CD1c-positive myeloid dendritic cell (primary cell): ENCODE measurements around the gene FAM83D.
"Not testable (repeated sequence)": the region's sequence is repeated elsewhere in the genome, so short reads cannot be mapped to it uniquely, and the experiment has no call there.

ENCODE experiments used
- DNase-seq: peaks from one replicate; pipeline ENCODE4 v3.0.0-alpha.2; 2016; ENCODE audit errors: extremely low spot score

Gene FAM83D

DNA sequence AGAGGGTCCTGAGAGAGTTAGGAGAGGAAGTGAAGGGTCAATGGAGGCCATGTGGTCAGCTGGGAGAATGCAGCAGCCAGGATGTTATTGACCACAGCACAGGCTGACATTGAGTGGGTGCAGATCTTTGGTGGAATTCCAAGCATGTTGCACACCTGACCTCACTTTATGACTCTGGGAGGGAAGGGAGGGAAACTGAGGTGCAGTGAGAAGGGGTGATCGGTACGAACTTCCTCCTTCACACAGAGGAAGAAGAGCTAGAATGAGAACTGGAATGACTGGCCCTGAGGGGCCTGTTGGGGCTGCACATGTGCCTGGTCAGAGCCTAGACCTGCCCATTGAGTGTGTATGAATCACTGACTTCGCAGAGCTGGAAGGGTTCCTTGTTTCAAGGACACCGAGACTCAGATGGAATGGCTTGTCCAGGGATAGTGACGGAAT lies 9.8 kb downstream of the FAM83D start:
- DNase-seq, result no peak

- DNase-seq, result no peak
Observed at GRCh38 chr20:38937000-38937399, 10.8 kb downstream of the FAM83D start.

- no peak for DNase-seq
Observed at GRCh38 chr20:38937978-38938473, 11.8 kb downstream of the FAM83D start.

DNA sequence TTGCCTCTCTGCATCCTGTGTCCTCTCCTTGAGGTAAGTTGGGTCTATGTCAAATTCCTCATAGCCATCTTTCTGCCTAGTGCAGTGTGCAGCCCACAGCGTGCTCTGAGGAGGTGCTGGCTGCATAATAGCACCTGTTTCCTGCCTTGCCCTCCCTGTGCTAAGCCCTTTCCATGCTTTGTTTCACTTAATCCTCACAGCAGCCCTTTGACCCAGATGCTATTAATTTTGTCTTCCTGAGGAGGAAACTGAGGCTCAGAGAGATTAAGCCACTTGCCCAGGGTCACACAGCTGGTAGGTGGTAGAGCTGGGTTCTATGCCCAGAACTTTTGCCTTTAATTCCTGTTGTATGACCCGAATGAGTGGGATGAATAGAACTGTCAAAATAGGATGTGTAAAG lies 13.5 kb downstream of the FAM83D start:
- no peak for DNase-seq

GRCh38 chr20:38940644-38941043 lies 14.4 kb downstream of the FAM83D start:
- DNase-seq, result no peak

- DNase-seq, result no peak
Observed at GRCh38 chr20:38941726-38942389, 15.6 kb downstream of the FAM83D start.

DNA sequence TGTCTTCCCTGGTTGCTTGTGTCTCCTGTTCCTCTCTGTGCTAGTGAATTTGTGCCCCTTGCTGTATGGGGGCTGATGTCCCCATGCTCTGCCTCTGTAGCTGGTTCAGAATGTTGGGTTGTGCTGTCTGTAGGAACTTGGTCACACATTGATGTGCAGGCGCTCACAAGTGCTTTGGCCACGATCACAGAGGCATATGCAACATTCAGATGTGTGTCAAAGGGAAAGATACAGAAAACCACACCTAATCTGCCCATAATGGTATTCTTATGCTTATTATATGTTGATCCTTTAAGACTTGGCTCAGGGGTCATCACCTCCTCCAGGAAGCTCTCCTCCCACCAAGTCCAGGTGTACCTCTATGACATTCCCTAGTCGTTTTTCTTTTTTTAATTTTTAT lies 18.8 kb downstream of the FAM83D start:
- DNase-seq, result no peak

GRCh38 chr20:38946836-38947235 lies 20.6 kb downstream of the FAM83D start:
- no peak for DNase-seq

GRCh38 chr20:38947931-38948362 lies 21.7 kb downstream of the FAM83D start:
- DNase-seq, result no peak

- DNase-seq, result no peak
Observed at GRCh38 chr20:38950254-38950653, 24.0 kb downstream of the FAM83D start.

GRCh38 chr20:38951611-38952010 lies 25.4 kb downstream of the FAM83D start:
- DNase-seq, result no peak

DNA sequence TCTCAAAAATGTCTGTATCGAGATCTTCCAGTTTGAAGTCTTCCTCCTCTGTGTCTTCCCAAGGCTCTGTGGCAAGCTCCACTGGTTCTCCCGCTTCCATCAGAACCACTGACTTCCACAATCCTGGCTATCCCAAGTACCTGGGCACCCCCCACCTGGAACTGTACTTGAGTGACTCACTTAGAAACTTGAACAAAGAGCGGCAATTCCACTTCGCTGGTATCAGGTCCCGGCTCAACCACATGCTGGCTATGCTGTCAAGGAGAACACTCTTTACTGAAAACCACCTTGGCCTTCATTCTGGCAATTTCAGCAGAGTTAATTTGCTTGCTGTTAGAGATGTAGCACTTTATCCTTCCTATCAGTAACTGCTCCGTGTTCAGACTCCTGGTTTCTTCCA lies 25.9 kb downstream of the FAM83D start:
- DNase-seq, result no peak

GRCh38 chr20:38953630-38954340 lies 27.6 kb downstream of the FAM83D start:
- no peak for DNase-seq

DNA sequence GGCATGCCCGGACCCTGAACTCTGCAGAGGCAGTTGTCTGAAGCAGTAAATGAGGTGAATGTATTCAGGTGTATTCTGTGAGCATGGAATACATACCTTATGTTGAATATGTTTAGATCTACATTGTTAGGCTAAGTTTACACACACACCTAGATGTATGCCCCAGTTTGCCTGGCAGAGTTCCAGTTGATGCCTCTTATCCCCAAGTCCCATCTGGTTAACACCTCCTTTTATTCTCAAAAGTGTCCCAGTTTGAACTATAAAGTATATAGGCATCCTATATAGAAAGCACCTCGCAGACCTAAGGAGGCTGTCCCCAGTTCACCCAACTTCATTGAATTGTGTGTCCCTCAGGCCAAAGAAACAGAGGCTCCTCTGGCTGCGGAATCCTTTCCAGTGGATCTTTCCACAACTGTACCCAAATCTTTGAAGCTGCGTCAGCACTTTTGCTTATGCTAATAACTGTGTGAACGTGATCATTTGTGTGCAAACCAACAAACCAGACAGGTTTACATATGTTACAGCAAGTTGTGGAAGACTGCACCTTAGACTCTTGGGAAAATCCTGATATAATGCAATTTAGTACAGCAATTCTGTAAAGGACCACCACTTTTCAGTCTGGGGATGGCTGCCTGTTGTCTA lies 31.1 kb downstream of the FAM83D start:
- DNase-seq, result no peak

DNA sequence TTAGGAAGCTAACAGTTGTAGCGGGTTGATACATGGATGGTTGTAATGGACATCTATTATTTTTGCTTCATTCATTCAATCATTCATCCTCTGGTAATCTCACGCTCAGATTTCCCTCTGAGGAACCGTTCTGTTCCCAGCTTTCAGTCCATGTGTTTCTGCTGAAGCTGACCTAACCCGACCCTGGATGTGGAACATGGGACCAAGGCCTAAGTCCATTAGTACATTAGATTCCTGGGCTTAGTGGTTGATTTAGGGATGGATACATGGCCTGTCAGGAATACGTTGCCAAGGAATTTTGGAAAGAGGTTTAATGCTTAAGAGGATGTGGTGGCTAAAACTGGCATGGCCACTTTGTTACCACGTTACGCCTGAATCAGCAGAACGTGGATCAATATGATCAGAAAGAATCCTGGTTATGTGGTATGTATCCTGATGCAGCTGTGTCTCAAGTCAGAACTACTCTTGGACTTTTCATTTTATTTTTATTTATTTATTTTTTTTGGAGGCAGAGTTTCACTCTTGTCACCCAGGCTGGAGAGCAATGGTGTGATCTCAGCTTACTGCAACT lies 31.8 kb downstream of the FAM83D start:
- DNase-seq, result no peak

GRCh38 chr20:38960187-38960687 lies 34.0 kb downstream of the FAM83D start:
- not testable (repeated sequence) for DNase-seq

- DNase-seq, result no peak
Observed at GRCh38 chr20:38961530-38962043, 35.4 kb downstream of the FAM83D start.

GRCh38 chr20:38962044-38962927 lies 36.1 kb downstream of the FAM83D start, which contains the start of gene DHX35:
Gene DHX35 (plus strand): TSS chr20:38962344. CDS start chr20:38962368, 24 bp downstream.
- peak; percentile 99 for DNase-seq

GRCh38 chr20:38962928-38963401 lies 36.7 kb downstream of the FAM83D start:
- DNase-seq, result peak; percentile 46

GRCh38 chr20:38963745-38964144 lies 37.5 kb downstream of the FAM83D start:
- no peak for DNase-seq

GRCh38 chr20:38965264-38965663 lies 39.0 kb downstream of the FAM83D start:
- no peak for DNase-seq
